IPS-NIHi11 (cell line): ENCODE data around the gene MEIS2.

Source experiments
- DNase-seq: peaks from one replicate; pipeline ENCODE4 v3.0.0; 2012; ENCODE audit warnings: mixed read lengths, low spot score

MEIS2 gene

DNA sequence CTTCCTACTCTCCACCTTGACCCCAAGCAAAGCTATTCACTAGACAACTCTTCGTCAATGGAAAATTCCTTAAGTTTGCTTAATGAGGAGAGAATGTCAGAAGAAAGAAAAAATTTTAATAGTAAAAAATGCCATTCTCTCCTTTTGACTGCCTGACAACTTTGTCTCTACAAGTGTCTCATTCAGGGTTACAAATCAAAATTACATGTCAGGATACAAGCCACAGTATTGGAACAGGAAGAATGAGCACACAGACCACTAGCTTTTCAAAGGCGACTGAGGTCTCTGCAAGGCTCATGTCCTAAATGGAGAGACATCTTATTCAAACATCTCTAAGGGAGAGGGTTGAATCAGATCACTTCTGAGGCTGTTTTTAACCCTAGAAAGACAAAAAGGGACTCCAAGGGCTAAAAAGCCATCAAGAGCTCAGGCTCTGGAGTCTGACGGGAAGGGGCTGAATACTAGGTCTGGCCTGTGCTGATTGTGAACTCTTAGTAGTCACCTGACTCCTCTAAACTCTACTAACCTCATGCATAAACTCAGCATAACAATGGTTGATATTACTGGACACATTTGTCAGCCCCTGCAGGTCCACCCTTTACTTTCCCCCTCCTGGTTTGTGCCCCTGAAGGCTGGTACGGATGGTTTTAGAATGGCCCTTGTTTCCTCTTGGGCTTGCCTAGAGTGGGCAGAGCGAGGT lies 12.8 kb upstream of the MEIS2 start:
- no peak for DNase-seq

DNA sequence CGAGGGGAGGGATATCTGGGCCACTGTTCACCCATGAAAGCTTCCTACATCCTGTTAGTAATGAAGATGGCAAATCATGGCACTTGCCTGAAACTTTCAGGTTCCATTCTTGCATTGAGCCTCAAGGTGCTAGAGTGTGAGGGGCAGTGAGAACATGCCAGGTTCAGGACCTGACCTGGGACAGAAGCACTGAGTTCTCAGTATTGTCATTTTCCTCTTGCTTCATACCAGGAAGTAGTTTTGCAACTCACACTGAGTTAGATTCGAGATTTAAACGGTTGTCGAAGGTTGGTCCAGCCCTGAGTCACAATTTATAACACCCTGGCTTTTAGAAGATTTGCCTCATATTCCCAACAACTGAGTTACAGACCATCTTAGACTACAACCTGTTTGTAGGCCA lies 11.8 kb upstream of the MEIS2 start:
- no peak for DNase-seq

DNA sequence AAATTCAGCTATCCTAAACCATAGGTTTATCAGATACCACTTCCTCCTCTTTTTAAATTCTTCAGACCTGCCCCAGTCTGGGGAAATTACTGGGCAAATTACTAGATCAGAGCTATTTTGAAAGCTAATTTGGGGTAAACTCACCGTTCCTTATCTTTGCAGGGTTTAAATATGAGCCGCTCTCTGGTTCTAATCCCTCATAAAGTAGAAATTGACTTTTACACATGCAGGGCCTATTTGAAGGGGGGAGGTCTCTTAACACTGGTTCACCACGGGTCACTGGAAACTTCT lies 11.0 kb upstream of the MEIS2 start:
- DNase-seq, result no peak

GRCh38 chr15:37109872-37110572 lies 9.7 kb upstream of the MEIS2 start:
- DNase-seq, result no peak

GRCh38 chr15:37109168-37109871 lies 9.0 kb upstream of the MEIS2 start:
- DNase-seq, result no peak

DNA sequence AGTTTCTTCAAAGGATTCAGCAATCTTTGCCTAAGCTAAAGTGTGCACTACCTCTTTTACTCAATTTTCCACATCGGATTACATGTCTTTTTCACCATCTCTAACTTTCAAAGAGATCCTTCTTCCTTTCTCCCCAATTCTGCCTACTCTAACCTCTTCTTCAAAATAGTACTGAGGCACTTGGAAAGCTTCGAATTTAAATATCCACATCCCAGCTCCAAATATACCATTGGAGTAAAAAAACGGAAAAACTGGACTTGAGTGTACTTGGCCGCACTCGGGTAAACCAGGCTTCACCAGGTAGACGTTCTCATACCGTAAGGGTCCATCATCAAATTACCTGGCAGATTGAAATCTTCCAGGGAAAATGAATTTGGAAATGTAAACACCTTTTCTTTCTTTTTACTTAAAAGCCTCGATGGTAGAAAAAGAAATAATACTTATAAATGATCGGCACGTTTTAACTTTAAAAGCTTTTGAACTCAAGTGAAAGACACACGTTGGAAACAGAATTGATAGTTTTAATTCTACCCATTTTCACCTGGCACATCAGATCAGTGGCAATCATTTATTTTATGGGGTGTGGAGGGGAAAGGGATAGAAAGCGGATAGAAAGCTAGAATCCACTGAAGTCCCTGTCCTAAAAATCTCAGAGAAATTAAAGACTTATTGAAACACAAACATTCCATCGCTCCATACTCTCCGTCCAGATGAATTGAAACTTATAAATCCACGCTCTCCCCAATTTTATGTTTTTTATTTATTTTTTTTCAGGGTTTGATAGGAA lies 8.2 kb upstream of the MEIS2 start:
- DNase-seq, result no peak

DNA sequence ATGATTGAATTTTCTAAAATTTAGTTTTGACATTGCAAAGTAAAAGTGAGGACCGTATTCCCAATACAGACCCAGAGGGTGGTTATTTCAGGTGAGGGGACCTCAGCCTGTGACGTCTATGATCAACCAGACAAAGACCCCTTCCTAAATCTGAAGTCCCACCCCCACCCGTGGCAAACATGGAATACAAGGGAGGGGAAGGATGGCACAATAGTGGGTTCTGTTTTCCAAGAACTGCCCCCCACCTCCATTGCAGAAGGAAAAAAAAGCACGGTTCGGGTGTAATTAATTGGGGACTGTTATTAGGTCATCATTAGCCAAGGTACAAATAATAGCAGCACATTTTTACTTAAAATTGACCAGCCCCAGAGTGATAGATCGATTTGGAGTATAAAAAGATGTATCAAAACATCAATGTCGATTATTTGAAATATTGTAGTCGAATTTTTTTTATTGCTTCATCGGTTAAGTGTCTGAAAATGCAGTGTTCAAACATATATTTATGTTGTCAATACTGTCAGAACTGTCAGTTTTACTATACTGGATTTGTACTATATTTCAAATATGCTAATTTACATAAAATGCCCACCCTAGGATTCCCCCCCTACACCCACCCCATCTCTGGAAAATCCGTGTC lies 7.5 kb upstream of the MEIS2 start:
- DNase-seq, result no peak

- peak; percentile 33 for DNase-seq
Measured at GRCh38 chr15:37107071-37107743, 6.9 kb upstream of the MEIS2 start.

GRCh38 chr15:37106490-37107001 lies 6.2 kb upstream of the MEIS2 start:
- no peak for DNase-seq

DNA sequence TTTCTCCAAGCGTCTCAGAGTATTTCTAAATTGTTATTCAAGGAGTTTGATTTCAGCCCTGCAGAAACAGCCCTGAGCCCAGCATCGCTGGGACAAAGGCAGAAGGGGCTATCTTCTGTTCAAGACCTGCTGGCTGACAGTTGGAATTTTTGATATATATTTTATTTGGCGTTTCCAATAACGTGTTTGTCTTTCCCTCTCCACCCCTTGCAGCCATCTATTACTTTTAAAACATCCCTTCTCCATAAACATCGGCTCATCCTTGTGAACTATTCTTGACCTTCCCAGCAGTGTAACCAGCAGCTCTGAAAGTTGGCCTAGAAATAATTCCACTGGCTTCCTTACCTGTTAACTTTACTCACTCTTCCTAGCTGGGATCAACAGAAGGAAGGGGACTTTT lies 5.5 kb upstream of the MEIS2 start:
- DNase-seq, result no peak

- no peak for DNase-seq
Measured at GRCh38 chr15:37105029-37105428, 4.7 kb upstream of the MEIS2 start.

DNA sequence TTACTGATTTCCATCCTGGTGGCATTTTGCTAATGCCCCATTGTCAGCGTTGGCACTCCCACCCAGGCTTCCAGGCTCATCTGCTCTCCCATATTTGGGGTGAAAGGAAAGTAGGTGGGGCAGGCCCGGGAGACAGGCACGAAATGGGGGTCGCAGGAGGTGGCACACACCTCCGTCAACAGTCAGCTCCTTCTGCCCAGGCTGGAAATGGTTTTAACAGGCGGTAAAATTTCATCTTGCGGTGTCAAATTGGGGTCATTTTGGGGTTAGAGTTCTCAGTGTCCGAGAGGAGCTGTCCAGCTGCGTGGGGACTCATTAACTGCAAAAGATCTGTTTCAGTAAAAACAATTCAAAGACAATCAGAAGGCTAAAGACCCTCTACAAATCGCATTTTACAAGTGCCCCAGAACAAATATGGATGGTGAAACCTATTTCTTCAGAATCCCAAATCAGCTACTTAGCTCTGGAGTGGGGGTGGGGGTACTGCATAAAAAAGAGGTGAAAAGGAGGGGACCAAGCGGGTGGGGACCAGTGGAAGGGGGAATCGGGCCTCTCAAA lies 4.2 kb upstream of the MEIS2 start:
- no peak for DNase-seq

GRCh38 chr15:37103475-37104423 lies 3.4 kb upstream of the MEIS2 start:
- DNase-seq, result no peak

- DNase-seq, result no peak
Measured at GRCh38 chr15:37103163-37103435, 2.8 kb upstream of the MEIS2 start.

GRCh38 chr15:37102305-37103162 lies 2.2 kb upstream of the MEIS2 start:
- DNase-seq, result peak; percentile 38

GRCh38 chr15:37101980-37102304 lies 1.6 kb upstream of the MEIS2 start:
- DNase-seq, result no peak

GRCh38 chr15:37100966-37101215 lies 542 bp upstream of the MEIS2 start:
- no peak for DNase-seq

GRCh38 chr15:37099319-37100108 lies 835 bp downstream of the MEIS2 start:
- no peak for DNase-seq
